ENCODE measurements around the gene CPLANE2.
"Not testable (repeated sequence)": the region's sequence is repeated elsewhere in the genome, so short reads cannot be mapped to it uniquely, and the experiment has no call there.

DNA sequence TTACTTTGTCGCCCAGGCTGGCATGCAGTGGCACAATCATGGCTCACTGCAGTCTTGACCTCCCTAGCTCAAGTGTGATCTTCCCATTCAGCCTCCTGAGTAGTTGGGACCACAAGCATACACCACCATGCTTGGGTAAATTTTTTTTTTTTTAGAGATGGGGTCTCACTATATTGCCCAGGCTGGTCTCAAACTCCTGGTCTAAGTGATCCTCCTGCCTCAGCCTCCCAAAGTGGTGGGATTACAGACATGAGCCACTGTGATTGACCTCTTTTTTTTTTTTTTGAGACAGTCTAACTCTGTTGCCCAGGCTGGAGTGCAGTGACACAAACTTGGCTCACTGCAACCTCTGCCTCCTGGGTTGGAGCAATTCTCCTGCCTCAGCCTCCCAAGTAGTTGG is 9.3 kb upstream of the CPLANE2 start:
- not testable (repeated sequence) for TF ChIP-seq POLR2AphosphoS5, POLR2A (IDR thresholded peaks at IDR 0.05)
- TF ChIP-seq, protein P1, sequence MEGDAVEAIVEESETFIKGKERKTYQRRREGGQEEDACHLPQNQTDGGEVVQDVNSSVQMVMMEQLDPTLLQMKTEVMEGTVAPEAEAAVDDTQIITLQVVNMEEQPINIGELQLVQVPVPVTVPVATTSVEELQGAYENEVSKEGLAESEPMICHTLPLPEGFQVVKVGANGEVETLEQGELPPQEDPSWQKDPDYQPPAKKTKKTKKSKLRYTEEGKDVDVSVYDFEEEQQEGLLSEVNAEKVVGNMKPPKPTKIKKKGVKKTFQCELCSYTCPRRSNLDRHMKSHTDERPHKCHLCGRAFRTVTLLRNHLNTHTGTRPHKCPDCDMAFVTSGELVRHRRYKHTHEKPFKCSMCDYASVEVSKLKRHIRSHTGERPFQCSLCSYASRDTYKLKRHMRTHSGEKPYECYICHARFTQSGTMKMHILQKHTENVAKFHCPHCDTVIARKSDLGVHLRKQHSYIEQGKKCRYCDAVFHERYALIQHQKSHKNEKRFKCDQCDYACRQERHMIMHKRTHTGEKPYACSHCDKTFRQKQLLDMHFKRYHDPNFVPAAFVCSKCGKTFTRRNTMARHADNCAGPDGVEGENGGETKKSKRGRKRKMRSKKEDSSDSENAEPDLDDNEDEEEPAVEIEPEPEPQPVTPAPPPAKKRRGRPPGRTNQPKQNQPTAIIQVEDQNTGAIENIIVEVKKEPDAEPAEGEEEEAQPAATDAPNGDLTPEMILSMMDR (IDR thresholded peaks at IDR 0.05), result not testable (repeated sequence)

All from suprapubic skin (tissue), 4 donors.